ENCODE data around the gene GET4. TPM values are rescaled to one million over a fixed set of nuclear protein-coding genes. Genes with fewer than 3 reads are reported as not detected.

GET4 gene
- total and polyA plus RNA-seq, 4 donors: 19.5 to 34.7 (median 27.3) TPM

DNA sequence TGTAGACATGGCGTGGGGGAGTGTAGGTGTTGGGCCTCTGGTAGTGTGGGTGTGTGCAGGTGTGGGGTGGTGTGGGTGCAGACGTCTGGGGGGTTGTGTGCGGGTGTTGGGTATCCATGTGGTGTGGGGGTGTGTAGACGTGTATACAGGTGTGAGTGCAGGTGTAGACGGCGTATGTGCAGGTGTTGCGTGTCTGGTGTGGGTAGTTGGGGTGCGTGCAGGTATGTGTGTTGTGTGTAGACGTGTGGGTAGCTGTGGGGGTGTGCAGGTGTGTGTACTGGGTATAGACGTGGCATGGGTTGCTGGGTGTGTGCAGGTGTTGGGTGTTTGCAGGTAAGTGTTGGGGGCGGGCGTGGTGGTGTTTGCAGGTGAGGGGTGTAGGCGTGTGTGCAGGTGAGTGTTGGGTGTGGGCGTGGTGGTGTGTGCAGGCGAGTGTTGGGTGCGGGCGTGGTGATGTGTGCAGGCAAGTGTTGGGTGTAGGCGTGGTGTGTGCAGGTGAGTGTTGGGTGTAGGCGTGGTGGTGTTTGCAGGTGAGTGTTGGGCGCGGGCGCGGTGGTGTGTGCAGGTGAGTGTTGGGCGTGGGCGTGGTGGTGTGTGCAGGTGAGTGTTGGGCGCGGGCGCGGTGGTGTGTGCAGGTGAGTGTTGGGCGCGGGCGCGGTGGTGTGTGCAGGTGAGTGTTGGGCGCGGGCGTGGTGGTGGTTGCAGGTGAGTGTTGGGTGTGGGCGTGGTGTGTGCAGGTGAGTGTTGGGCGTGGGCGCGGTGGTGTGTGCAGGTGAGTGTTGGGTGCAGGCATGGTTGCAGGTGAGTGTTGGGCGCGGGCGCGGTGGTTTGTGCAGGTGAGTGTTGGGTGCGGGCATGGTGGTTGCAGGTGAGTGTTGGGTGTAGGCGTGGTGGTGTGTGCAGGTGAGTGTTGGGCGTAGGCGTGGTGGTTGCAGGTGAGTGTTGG is 16.6 kb downstream of the GET4 start:
- WGBS: 97% methylated on average over 48 of the region's 48 CpGs
- peaks cover under 1 to 13% (median 9%) of the 10 kb centered on the region in 4 donors for H3K4me1 ChIP-seq (ENCODE audit: control insufficient read depth in 4 of 4, insufficient read depth in 4 of 4, low read length in 3 of 4)
- no peak overlapping the region for H3K9ac ChIP-seq (ENCODE audit: low read depth in 1 of 2, low read length in 2 of 2)
- H3K36me3 ChIP-seq (ENCODE audit: control insufficient read depth in 4 of 4, insufficient read depth in 3 of 4, low read depth in 1 of 4, low read length in 3 of 4): peaks cover 26 to 62% (median 37%) of the 10 kb centered on the region in 4 donors
- TF ChIP-seq MAX (IDR thresholded peaks at IDR 0.05): no peak
- TF ChIP-seq SP1 (IDR thresholded peaks at IDR 0.05): no peak
- TF ChIP-seq CTCF (IDR thresholded peaks at IDR 0.05; ENCODE audit: low read depth, low read length, missing input control): no peak
- no peak for TF ChIP-seq HNF4G (IDR thresholded peaks at IDR 0.05)
- TF ChIP-seq ZBTB33 (IDR thresholded peaks at IDR 0.05): no peak
- TF ChIP-seq ATF3 (IDR thresholded peaks at IDR 0.05): no peak
- no peak for TF ChIP-seq FOXA2 (IDR thresholded peaks at IDR 0.05)
- no peak for TF ChIP-seq FOXA1 (IDR thresholded peaks at IDR 0.05)
- TF ChIP-seq GABPA (IDR thresholded peaks at IDR 0.05 in 1 of 2, conservative IDR thresholded peaks at IDR 0.05 in 1 of 2): no peak
- TF ChIP-seq JUND (IDR thresholded peaks at IDR 0.05): no peak
- no peak for TF ChIP-seq RAD21 (IDR thresholded peaks at IDR 0.05)
- no peak for TF ChIP-seq YY1 (IDR thresholded peaks at IDR 0.05)
- TF ChIP-seq HNF4A (conservative IDR thresholded peaks at IDR 0.05): no peak
- no peaks in the 10 kb centered on the region for H3K27me3 ChIP-seq (ENCODE audit: control insufficient read depth in 4 of 4, insufficient read depth in 4 of 4, low read length in 3 of 4)
- no peaks in the 10 kb centered on the region for H3K9me3 ChIP-seq (ENCODE audit: control insufficient read depth in 4 of 4, low read length in 3 of 4)
- no peak overlapping the region for H3K4me3 ChIP-seq (ENCODE audit: low read depth in 1 of 3, low read length in 3 of 3)
- DNase-seq (ENCODE audit: low spot score): no peak
- no peak overlapping the region for H3K27ac ChIP-seq (ENCODE audit: low read depth in 1 of 2, low read length in 2 of 2)

DNA sequence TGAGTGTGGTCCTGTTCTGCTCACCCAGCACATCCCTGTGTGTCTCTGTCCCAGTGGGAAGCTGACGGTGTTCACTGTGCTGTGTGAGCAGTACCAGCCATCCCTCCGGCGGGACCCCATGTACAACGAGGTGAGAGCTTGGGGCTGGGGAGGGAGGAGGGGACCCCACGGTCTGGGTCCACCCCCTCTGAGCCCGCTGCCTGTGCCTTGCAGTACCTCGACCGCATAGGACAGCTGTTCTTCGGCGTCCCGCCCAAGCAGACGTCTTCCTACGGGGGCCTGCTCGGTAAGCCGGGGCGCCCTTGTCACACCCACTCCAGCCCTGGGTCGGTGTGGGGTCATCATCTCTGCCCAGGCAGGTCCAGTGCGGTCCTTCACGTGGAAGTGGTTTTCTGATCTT is 17.3 kb downstream of the GET4 start:
- Histone ChIP-seq H3K27me3 (ENCODE audit: control insufficient read depth in 4 of 4, insufficient read depth in 4 of 4, low read length in 3 of 4) (no peaks in the 10 kb centered on the region), H3K27ac (ENCODE audit: low read depth in 1 of 2, low read length in 2 of 2) (no peak overlapping the region), H3K9ac (ENCODE audit: low read depth in 1 of 2, low read length in 2 of 2) (no peak overlapping the region), H3K9me3 (ENCODE audit: control insufficient read depth in 4 of 4, low read length in 3 of 4) (no peaks in the 10 kb centered on the region), H3K36me3 (ENCODE audit: control insufficient read depth in 4 of 4, insufficient read depth in 3 of 4, low read depth in 1 of 4, low read length in 3 of 4) (peaks cover 27 to 62% (median 37%) of the 10 kb centered on the region in 4 donors), H3K4me1 (ENCODE audit: control insufficient read depth in 4 of 4, insufficient read depth in 4 of 4, low read length in 3 of 4) (peaks cover 0 to 9% (median 4%) of the 10 kb centered on the region in 4 donors), H3K4me3 (ENCODE audit: low read depth in 1 of 3, low read length in 3 of 3) (no peak overlapping the region)
- no peak for TF ChIP-seq RAD21 (IDR thresholded peaks at IDR 0.05)
- no peak for DNase-seq (ENCODE audit: low spot score)
- 97% methylated on average over 19 of the region's 19 CpGs for WGBS
